Measurements from ENCODE around the gene SV2B.
"Not testable (repeated sequence)": the region's sequence is repeated elsewhere in the genome, so short reads cannot be mapped to it uniquely, and the experiment has no call there.

Gene SV2B

DNA sequence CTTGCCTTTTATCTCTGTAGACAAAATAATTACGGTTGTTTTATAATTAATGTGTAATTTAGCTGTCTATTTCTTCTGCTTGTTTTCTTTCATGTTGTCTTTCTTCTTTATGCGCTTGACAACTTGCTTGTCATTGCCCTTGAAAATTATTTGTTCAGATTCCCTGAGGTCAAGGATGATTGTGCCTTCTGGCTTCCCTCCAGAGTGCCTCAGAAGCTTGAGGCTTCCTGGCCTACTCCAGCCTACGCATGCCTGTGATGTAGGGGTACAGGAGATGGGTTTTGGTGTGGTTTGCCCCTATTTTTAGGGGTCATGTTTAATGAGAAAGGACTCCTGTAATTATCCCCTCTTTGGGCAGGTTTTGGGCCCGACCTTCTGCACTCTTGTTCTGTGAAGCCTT lies 231.5 kb downstream of the SV2B start:
- no peak for TF ChIP-seq CTCF (IDR thresholded peaks at IDR 0.05; ENCODE audit: control insufficient read depth, insufficient read depth, low read depth, low read length, missing control alignments)
- DNase-seq (ENCODE audit: low read depth), result no peak
- H3K4me3 ChIP-seq (ENCODE audit: control insufficient read depth, low read depth, low read length), result no peak overlapping the region

GRCh38 chr15:91335702-91336101 lies 235.6 kb downstream of the SV2B start:
- no peak for DNase-seq (ENCODE audit: low read depth)
- no peak for TF ChIP-seq CTCF (IDR thresholded peaks at IDR 0.05; ENCODE audit: control insufficient read depth, insufficient read depth, low read depth, low read length, missing control alignments)
- H3K4me3 ChIP-seq (ENCODE audit: control insufficient read depth, low read depth, low read length), result no peak overlapping the region

- no peak for DNase-seq (ENCODE audit: low read depth)
- TF ChIP-seq CTCF (IDR thresholded peaks at IDR 0.05; ENCODE audit: control insufficient read depth, insufficient read depth, low read depth, low read length, missing control alignments), result no peak
These were observed 236.6 kb downstream of the SV2B start for GRCh38 chr15:91336687-91337086.

GRCh38 chr15:91338766-91339165 lies 238.7 kb downstream of the SV2B start:
- DNase-seq (ENCODE audit: low read depth), result no peak
- no peak overlapping the region for H3K4me3 ChIP-seq (ENCODE audit: control insufficient read depth, low read depth, low read length)
- TF ChIP-seq CTCF (IDR thresholded peaks at IDR 0.05; ENCODE audit: control insufficient read depth, insufficient read depth, low read depth, low read length, missing control alignments), result no peak

More at GRCh38 chr15:91336687-91337086, 236.6 kb downstream of the SV2B start:
- H3K4me3 ChIP-seq (ENCODE audit: control insufficient read depth, low read depth, low read length), result no peak overlapping the region

DNA sequence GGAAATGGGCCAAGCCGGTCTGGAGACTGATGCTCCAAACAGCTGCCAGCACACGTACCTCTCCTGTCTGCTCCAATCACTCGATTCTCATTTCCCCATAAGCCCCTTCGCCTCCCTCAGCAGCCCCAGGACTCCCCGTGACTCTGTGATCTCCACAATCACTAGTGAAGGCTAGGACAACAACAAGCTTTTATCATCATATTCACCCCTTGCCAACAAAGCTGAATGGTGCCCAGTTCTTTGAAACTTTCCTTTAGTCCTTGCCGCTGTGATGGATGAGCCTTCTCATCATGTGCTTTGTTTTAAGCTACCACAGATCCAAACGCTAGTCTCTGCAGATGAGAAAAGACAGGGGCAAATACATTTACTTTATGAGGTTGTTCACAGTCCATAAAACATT lies 242.0 kb downstream of the SV2B start:
- no peak for DNase-seq (ENCODE audit: low read depth)
- H3K4me3 ChIP-seq (ENCODE audit: control insufficient read depth, low read depth, low read length), result no peak overlapping the region

DNA sequence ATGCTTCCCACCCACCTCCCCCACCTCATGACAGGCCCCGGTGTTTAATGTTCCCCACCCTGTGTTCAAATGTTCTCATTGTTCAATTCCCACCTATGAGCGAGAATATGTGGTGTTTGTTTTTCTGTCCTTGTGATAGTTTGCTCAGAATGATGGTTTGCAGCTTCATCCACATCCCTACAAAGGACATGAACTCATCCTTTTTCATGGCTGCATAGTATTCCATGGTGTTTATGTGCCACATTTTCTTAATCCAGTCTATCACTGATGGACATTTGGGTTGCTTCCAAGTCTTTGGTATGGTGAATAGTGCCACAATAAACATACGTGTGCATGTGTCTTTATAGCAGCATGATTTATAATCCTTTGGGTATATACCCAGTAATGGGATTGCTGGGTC lies 244.9 kb downstream of the SV2B start:
- not testable (repeated sequence) for DNase-seq (ENCODE audit: low read depth)

More for the DNA sequence above, 242.0 kb downstream of the SV2B start:
- no peak for TF ChIP-seq CTCF (IDR thresholded peaks at IDR 0.05; ENCODE audit: control insufficient read depth, insufficient read depth, low read depth, low read length, missing control alignments)

DNA sequence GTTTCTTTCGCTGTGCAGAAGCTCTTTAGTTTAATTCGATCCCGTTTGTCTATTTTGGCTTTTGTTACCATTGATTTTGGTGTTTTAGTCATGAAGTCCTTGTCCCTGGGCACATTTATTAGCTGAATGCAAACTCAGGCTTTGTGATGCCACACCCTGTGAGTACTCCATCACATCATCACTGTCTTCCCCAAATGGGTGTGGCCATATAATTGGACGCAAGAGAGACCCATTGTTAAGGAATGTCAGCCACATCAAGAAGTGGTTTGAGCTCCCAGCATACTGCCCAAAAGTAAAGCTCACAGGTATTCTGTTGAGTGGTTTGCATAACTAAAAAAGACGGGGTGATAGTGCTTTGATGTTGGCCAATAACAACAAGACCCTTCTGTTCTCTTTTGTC lies 245.7 kb downstream of the SV2B start:
- H3K4me3 ChIP-seq (ENCODE audit: control insufficient read depth, low read depth, low read length), result no peak overlapping the region
- DNase-seq (ENCODE audit: low read depth), result no peak
- no peak for TF ChIP-seq CTCF (IDR thresholded peaks at IDR 0.05; ENCODE audit: control insufficient read depth, insufficient read depth, low read depth, low read length, missing control alignments)

More for the DNA sequence above, 244.9 kb downstream of the SV2B start:
- not testable (repeated sequence) for H3K4me3 ChIP-seq (ENCODE audit: control insufficient read depth, low read depth, low read length)
